Natural killer cell treated with Interleukin-12 subunit alpha and Interleukin-12 subunit beta and Interleukin-15 and Interleukin-18, amount 100 ng/mL, for 72 hours (primary cell): ENCODE results near the gene PDIA4. TPM values are rescaled to one million over a fixed set of nuclear protein-coding genes. Genes with fewer than 3 reads are reported as not detected.
A peak's percentile ranks its signal among the peaks of the same experiment; 100 is the strongest.
"Not testable (repeated sequence)": the region's sequence is repeated elsewhere in the genome, so short reads cannot be mapped to it uniquely, and the experiment has no call there.

Source experiments
- ATAC-seq, 2 donors: fragments of 150-1000 bp; cut with Tn5 transposase in 1 of 2; sonication (Bioruptor Pico), chemical (Tn5 transposase) in 1 of 2; 2 replicates each; pipeline ENCODE4 v1.10.0; 2021
- DNase-seq: peaks from one replicate; pipeline ENCODE4 v3.0.0; 2022; ENCODE audit warnings: low spot score
- H3K27ac Mint-ChIP-seq, 2 donors: 1 replicate in 1 of 2; 2 replicates in 1 of 2; pipeline ENCODE4 v1.8.0; 2022; ENCODE audit warnings: mixed read lengths in 2 of 2, mild to moderate bottlenecking in 1 of 2, moderate library complexity in 1 of 2
- H3K27me3 Mint-ChIP-seq, 2 donors: 1 replicate in 1 of 2; 2 replicates in 1 of 2; pipeline ENCODE4 v1.8.0; 2022; ENCODE audit warnings: mixed read lengths in 2 of 2
- H3K36me3 Mint-ChIP-seq: one replicate; pipeline ENCODE4 v1.8.0; 2022; ENCODE audit warnings: mixed read lengths
- H3K4me1 Mint-ChIP-seq, 2 donors: 1 replicate in 1 of 2; 2 replicates in 1 of 2; pipeline ENCODE4 v1.8.0; 2022; ENCODE audit warnings: low read depth in 2 of 2, mixed read lengths in 2 of 2, mild to moderate bottlenecking in 1 of 2
- H3K4me3 Mint-ChIP-seq: one replicate; pipeline ENCODE4 v1.8.0; 2022; ENCODE audit warnings: mixed read lengths
- H3K9me3 Mint-ChIP-seq: 2 replicates; pipeline ENCODE4 v1.8.0; 2022; ENCODE audit warnings: mixed read lengths
- total RNA-seq, 2 donors: library from RNA; stranded (reverse); gene quantifications; one replicate each; pipeline ENCODE4 v1.2.3, GENCODE V29; 2022

Gene PDIA4
- total RNA-seq, 2 donors from 2014 or later: 141 to 159 TPM

DNA sequence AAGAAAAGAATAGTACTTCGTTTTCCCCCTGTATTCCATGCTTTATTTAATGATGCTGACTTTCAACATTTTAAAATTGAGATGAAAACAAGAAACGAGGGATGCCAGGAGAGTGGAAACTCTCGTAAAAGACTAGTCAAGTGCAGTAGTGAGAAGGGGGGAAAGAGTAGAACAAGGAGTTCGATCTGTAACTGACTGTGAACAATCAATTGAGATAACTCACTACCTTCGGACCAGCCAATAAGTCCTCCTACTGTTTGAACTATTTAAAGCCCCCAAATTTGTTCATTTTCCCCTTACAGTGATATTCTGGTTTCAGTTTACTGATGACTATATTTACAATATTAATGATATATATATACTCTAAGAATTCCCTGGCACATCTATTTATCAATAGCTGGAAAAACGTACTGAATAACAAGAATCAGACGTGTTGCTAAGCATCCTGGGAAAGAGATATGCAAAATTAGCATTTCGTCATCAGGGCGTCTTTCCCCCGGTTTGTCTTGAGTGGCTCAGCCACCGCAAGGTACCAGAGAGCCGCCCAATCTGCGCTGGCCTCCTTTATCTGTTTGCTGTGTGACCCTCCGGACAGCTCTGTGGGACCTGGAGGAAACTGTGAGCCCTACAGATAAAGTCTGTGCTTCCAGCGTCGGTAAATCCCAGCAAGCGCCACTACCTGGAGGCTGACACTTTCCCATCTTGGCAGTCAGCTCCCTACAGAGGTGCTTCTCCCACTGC is 41.1 kb downstream of the PDIA4 start:
- peaks cover 0 to 2% of the 10 kb centered on the region in 2 donors for H3K27me3 Mint-ChIP-seq
- peak overlapping the region; percentile 87 to 96 for H3K27ac Mint-ChIP-seq

GRCh38 chr7:148986742-148987009 is 41.6 kb downstream of the PDIA4 start:
- Mint-ChIP-seq H3K4me1 (peaks cover 45 to 47% of the 10 kb centered on the region in 2 donors), H3K36me3 (no peaks in the 10 kb centered on the region), H3K4me3 (peak overlapping the region; percentile 98), H3K9me3 (no peaks in the 10 kb centered on the region), H3K27ac (peak overlapping the region; percentile 87 to 96), H3K27me3 (peaks cover under 1% of the 10 kb centered on the region in 2 donors)
- ATAC-seq (no peak), DNase-seq (no peak)

More for the DNA sequence above, 41.1 kb downstream of the PDIA4 start:
- peak; percentile 83 for DNase-seq
- peak overlapping the region; percentile 98 for H3K4me3 Mint-ChIP-seq
- H3K9me3 Mint-ChIP-seq: no peaks in the 10 kb centered on the region
- H3K36me3 Mint-ChIP-seq: no peaks in the 10 kb centered on the region
- ATAC-seq: peak; percentile 93 to 94
- H3K4me1 Mint-ChIP-seq: peaks cover 45 to 47% of the 10 kb centered on the region in 2 donors

DNA sequence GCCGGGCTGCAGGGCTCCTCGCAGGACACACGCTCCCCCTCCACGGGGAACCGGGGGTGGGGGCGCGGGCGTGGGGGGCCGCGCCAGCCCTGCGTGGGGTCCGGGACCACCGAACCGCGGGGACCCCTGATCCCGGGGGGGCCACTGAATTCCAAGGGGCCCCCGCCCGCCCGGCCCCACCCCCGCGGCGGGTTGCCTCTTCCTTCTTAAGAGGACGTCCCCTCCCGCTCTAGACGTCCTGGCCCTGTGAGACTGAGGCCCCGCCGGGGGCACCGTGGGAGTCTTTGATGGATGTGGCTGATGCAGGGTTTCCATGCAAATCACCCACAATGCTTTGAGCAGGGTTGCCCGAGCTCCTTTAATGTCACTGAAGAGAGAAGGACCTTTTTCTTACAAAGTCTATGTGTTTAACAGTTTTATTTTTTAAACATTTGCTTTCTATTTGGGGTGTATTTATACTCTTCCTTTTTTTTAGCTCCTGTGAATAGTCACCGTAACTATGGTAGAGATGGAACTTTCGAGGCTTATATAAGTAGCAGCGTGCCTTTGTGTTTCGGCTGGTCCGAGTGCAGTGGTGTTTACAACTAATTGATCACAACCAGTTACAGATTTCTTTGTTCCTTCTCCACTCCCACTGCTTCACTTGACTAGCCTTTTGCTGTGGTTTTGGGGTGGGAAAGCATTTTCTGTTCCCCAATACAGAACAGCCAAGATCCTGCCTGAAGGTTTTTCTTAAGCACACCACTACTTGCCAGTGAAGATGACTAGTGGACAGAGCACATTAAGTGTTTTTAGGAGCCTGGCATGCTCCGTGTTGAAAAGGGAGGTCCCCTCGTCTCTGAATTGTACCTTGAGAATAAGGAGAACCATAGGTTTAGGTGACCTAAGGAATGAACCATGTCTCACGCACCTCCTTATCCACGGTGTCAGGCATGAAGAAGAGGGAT is 44.8 kb downstream of the PDIA4 start:
- Mint-ChIP-seq H3K9me3 (peaks cover 4% of the 10 kb centered on the region), H3K27ac (peak overlapping the region; percentile 90 to 93), H3K36me3 (no peaks in the 10 kb centered on the region), H3K4me3 (peak overlapping the region; percentile 90), H3K27me3 (peaks cover 6 to 10% of the 10 kb centered on the region in 2 donors), H3K4me1 (peaks cover 50% of the 10 kb centered on the region in 2 donors)
- DNase-seq (peak; percentile 76), ATAC-seq (peak; percentile 76 to 87)

DNA sequence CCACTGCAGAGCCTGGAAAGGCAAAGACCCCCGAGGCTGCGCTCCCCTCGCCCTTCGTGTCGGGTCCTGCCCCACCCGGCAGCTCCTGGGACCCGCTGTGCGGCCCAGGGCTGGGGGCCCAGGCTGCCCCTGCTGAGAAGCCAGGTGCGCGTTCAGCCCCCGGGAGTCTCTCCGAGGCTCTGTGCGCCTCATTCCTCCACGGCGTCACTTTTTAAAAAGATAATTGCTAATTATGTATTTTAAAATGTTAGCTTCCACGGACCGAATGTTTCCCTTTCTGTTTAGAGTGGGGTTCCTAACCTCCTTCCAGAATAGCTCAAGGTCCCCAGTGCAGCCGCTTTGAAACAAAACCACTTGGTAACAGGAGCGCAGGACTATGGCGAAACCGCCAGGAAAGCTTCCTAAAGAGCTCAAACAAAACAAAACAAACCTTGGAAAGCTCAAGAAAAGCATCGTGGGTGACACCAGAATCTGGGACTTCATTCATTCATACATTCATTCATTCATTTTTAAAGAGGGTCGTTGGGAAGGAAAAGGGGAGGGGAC is 45.6 kb downstream of the PDIA4 start:
- no peak for ATAC-seq
- Mint-ChIP-seq H3K9me3 (peaks cover 4% of the 10 kb centered on the region), H3K27ac (peak overlapping the region; percentile 90 to 93), H3K4me3 (peak overlapping the region; percentile 90), H3K36me3 (no peaks in the 10 kb centered on the region), H3K4me1 (peaks cover 43 to 44% of the 10 kb centered on the region in 2 donors), H3K27me3 (peaks cover 9 to 16% of the 10 kb centered on the region in 2 donors)
- no peak for DNase-seq

DNA sequence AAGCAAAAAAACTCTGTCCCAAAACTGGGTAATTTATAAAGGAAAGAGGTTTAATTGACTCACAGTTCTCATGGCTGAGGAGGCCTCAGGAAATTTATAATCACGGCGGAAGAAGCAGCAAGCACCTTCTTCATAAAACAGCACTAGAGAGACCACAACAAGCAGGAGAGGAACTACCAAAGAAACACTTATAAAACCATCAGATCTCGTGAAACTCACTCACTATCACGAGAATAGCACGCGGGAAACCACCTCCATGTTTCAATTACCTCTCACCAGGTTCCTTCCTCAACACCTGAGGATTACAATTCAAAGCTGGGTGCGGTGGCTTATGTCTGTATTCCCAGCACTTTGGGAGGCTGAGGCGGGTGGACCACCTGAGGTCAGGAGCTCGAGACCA is 48.5 kb downstream of the PDIA4 start:
- no peak overlapping the region for H3K4me3 Mint-ChIP-seq
- H3K9me3 Mint-ChIP-seq: peaks cover 4% of the 10 kb centered on the region
- DNase-seq: no peak
- no peaks in the 10 kb centered on the region for H3K36me3 Mint-ChIP-seq
- H3K4me1 Mint-ChIP-seq: peaks cover 26% of the 10 kb centered on the region in 2 donors
- no peak for ATAC-seq
- peaks cover 9 to 16% of the 10 kb centered on the region in 2 donors for H3K27me3 Mint-ChIP-seq
- no peak overlapping the region for H3K27ac Mint-ChIP-seq

DNA sequence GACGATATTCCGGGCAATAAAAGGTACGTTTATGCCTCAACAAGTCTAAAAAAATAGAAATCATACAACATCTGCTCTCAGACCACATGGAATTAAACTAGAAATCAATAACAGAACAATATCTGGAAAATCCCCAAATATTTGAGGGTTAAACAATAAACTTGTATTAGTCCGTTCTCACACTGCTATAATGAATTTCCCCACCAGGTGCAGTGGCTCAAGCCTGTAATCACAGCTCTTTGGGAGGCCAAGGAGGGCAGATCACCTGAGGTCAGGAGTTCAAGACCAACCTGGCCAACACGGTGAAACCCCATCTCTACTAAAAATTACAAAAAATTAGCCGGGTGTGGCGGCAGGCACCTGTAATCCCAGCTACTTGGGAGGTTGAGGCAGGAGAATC is 49.2 kb downstream of the PDIA4 start:
- H3K27ac Mint-ChIP-seq, ATAC-seq, H3K9me3 Mint-ChIP-seq, H3K4me3 Mint-ChIP-seq, H3K36me3 Mint-ChIP-seq, DNase-seq: not testable (repeated sequence)
- Mint-ChIP-seq H3K27me3 (peaks cover 9 to 17% of the 10 kb centered on the region in 2 donors), H3K4me1 (peaks cover 19% of the 10 kb centered on the region in 2 donors)

GRCh38 chr7:148978091-148978490 is 50.2 kb downstream of the PDIA4 start:
- Mint-ChIP-seq H3K27ac (no peak overlapping the region), H3K9me3 (peaks cover 4% of the 10 kb centered on the region), H3K36me3 (no peaks in the 10 kb centered on the region), H3K4me3 (no peak overlapping the region), H3K4me1 (peaks cover 9 to 10% of the 10 kb centered on the region in 2 donors), H3K27me3 (peaks cover 9 to 24% of the 10 kb centered on the region in 2 donors)
- DNase-seq (no peak), ATAC-seq (no peak)

GRCh38 chr7:148975896-148976295 is 52.4 kb downstream of the PDIA4 start:
- Mint-ChIP-seq H3K4me3 (no peak overlapping the region), H3K4me1 (peaks cover 0 to under 1% of the 10 kb centered on the region in 2 donors), H3K27ac (no peak overlapping the region), H3K9me3 (no peaks in the 10 kb centered on the region), H3K27me3 (peaks cover 8 to 24% of the 10 kb centered on the region in 2 donors), H3K36me3 (no peaks in the 10 kb centered on the region)
- ATAC-seq (no peak), DNase-seq (no peak)

- Mint-ChIP-seq H3K4me1 (no peaks in the 10 kb centered on the region), H3K27me3 (peaks cover 11 to 29% of the 10 kb centered on the region in 2 donors), H3K4me3 (no peak overlapping the region), H3K27ac (no peak overlapping the region), H3K36me3 (no peaks in the 10 kb centered on the region), H3K9me3 (no peaks in the 10 kb centered on the region)
- DNase-seq (no peak), ATAC-seq (no peak)
These were observed 55.0 kb downstream of the PDIA4 start for GRCh38 chr7:148973256-148973655.

DNA sequence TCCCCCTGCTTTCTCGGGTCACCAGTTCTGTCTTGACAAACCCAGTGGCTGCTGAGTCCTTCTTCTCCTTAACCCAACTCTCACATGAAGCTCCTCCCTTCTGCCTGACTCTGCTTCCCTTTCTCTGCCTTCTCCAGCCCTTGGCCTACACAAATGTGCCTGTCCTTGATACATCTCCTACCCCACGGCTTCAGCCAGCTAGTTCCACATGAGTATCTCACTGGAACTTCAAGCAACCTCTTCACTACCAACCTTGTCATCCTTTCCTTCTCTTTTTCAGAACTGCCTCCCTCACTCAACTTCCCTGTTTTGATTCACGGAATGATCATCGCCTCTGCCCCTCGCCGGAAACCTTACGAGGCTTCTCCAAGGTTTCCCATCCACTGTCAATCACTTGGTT is 55.9 kb downstream of the PDIA4 start:
- Mint-ChIP-seq H3K36me3 (no peaks in the 10 kb centered on the region), H3K27ac (no peak overlapping the region), H3K9me3 (no peaks in the 10 kb centered on the region), H3K27me3 (peaks cover 8 to 24% of the 10 kb centered on the region in 2 donors), H3K4me1 (no peaks in the 10 kb centered on the region), H3K4me3 (no peak overlapping the region)
- ATAC-seq (no peak), DNase-seq (no peak)

GRCh38 chr7:148967602-148968001 is 60.7 kb downstream of the PDIA4 start:
- no peak overlapping the region for H3K4me3 Mint-ChIP-seq
- no peak overlapping the region for H3K27ac Mint-ChIP-seq
- no peaks in the 10 kb centered on the region for H3K9me3 Mint-ChIP-seq
- peaks cover 13 to 24% of the 10 kb centered on the region in 2 donors for H3K4me1 Mint-ChIP-seq
- no peaks in the 10 kb centered on the region for H3K36me3 Mint-ChIP-seq
- peaks cover 8 to 14% of the 10 kb centered on the region in 2 donors for H3K27me3 Mint-ChIP-seq
- DNase-seq: no peak
- no peak for ATAC-seq

GRCh38 chr7:148967032-148967372 is 61.3 kb downstream of the PDIA4 start:
- ATAC-seq (no peak), DNase-seq (no peak)
- Mint-ChIP-seq H3K4me3 (peak overlapping the region; percentile 78), H3K27me3 (peaks cover 4 to 8% of the 10 kb centered on the region in 2 donors), H3K36me3 (no peaks in the 10 kb centered on the region), H3K27ac (peak overlapping the region in 1 of 2 donors; percentile 82), H3K9me3 (no peaks in the 10 kb centered on the region), H3K4me1 (peaks cover 17 to 28% of the 10 kb centered on the region in 2 donors)

- H3K4me3 Mint-ChIP-seq: peak overlapping the region; percentile 86
- H3K27ac Mint-ChIP-seq: peak overlapping the region; percentile 80 to 89
These were observed 63.6 kb downstream of the PDIA4 start for GRCh38 chr7:148964483-148965267.

More at GRCh38 chr7:148964483-148965267, 63.6 kb downstream of the PDIA4 start:
- DNase-seq: no peak
- no peaks in the 10 kb centered on the region for H3K27me3 Mint-ChIP-seq
- no peaks in the 10 kb centered on the region for H3K9me3 Mint-ChIP-seq
- peaks cover 17 to 28% of the 10 kb centered on the region in 2 donors for H3K4me1 Mint-ChIP-seq
- no peaks in the 10 kb centered on the region for H3K36me3 Mint-ChIP-seq
- no peak for ATAC-seq
